Caco-2 (cell line): Measurements from ENCODE around the gene BIRC7. TPM values are rescaled to one million over a fixed set of nuclear protein-coding genes. Genes with fewer than 3 reads are reported as not detected.

ENCODE experiments used
- BruUV-seq: library from RNA; stranded (reverse); fragments of 400-500 nt; replicated peaks from 2 replicates; lab custom pipeline; 2021; lab: Mats Ljungman, UMichigan
- CTCF ChIA-PET: fragments of 300-600 bp; sonication (Branson Sonifier 250); formaldehyde crosslinking; loops from one replicate; lab custom pipeline; 2022; ENCODE audit warnings: antibody characterized with exemption; lab: Charles Lee
- POLR2A ChIA-PET: fragments of 300-600 bp; sonication (Branson Sonifier 250); formaldehyde crosslinking; loops from one replicate; lab custom pipeline; 2022; ENCODE audit warnings: antibody characterized with exemption; lab: Charles Lee
- DNase-seq, 2 experiments: peaks; one replicate each; pipeline versions ENCODE4 v3.0.0 to v3.0.0-alpha.2; 2020 to 2022
- H3K27me3 ChIP-seq: replicated peaks from 2 replicates; pipeline ENCODE4 v1.6.0; 2011; ENCODE audit warnings: low read length; ENCODE audit not compliant: control insufficient read depth, insufficient read depth
- H3K36me3 ChIP-seq: 2 replicates; pipeline ENCODE4 v1.5.1; 2011; ENCODE audit warnings: low read length; ENCODE audit not compliant: control insufficient read depth, insufficient read depth
- H3K4me1 ChIP-seq: fragments of 250-450 bp; sonication (Bioruptor Pico); 2 replicates; pipeline ENCODE4 v1.5.1; 2020; ENCODE audit warnings: mild to moderate bottlenecking
- H3K4me3 ChIP-seq: 2 replicates; pipeline ENCODE4 v1.5.1; 2011; ENCODE audit warnings: low read depth, mild to moderate bottlenecking, control low read depth, low read length
- H3K9me3 ChIP-seq: fragments of 250-450 bp; sonication (Bioruptor Pico); 2 replicates; pipeline ENCODE4 v1.5.1; 2020; ENCODE audit warnings: mild to moderate bottlenecking, moderate library complexity
- H3K27ac Mint-ChIP-seq: one replicate; pipeline ENCODE4 v1.8.0; 2022; ENCODE audit warnings: mixed read lengths; ENCODE audit not compliant: unreplicated experiment
- H3K27me3 Mint-ChIP-seq: one replicate; pipeline ENCODE4 v1.8.0; 2022; ENCODE audit warnings: mixed read lengths; ENCODE audit not compliant: insufficient read depth, unreplicated experiment
- H3K36me3 Mint-ChIP-seq: one replicate; pipeline ENCODE4 v1.8.0; 2022; ENCODE audit warnings: mild to moderate bottlenecking, mixed read lengths; ENCODE audit not compliant: insufficient read depth, unreplicated experiment
- H3K4me1 Mint-ChIP-seq: one replicate; pipeline ENCODE4 v1.8.0; 2022; ENCODE audit warnings: low read depth, mixed read lengths; ENCODE audit not compliant: unreplicated experiment
- H3K4me3 Mint-ChIP-seq: one replicate; pipeline ENCODE4 v1.8.0; 2022; ENCODE audit warnings: mild to moderate bottlenecking, moderate library complexity, mixed read lengths; ENCODE audit not compliant: unreplicated experiment
- H3K9me3 Mint-ChIP-seq: one replicate; pipeline ENCODE4 v1.8.0; 2022; ENCODE audit warnings: mixed read lengths; ENCODE audit not compliant: unreplicated experiment
- CTCF ChIP-seq, 2 experiments: fragments of 200-600 bp in 1 of 2; IDR thresholded peaks; 1 replicate in 1 of 2; 2 replicates in 1 of 2; pipeline versions ENCODE4 v1.5.1 to v1.8.0; 2011 to 2022; ENCODE audit warnings: antibody characterized with exemption in 1 of 2, control low read depth in 1 of 2, inconsistent platforms in 1 of 2, low read depth in 1 of 2, low read length in 1 of 2, mild to moderate bottlenecking in 1 of 2, moderate library complexity in 1 of 2; ENCODE audit not compliant: insufficient read depth in 1 of 2, severe bottlenecking in 1 of 2, unreplicated experiment in 1 of 2
- intact Hi-C: fragments of 100-400 bp; cut with micrococcal nuclease; formaldehyde crosslinking; loops from one replicate; pipeline ENCODE4 v1.10.0; 2022; ENCODE audit not compliant: unreplicated experiment
- total RNA-seq: library from RNA; stranded (reverse); gene quantifications from 2 replicates; pipeline ENCODE4 v1.2.3, GENCODE V29; 2022

The BIRC7 gene
- total RNA-seq, 1 experiment from 2014 or later: 0.54 TPM

- intact Hi-C loops: no loop called here
- Histone ChIP-seq H3K4me1 (peaks cover 56% of the 10 kb centered on the region), H3K36me3 (no peaks in the 10 kb centered on the region), H3K4me3 (no peak overlapping the region), H3K27me3 (no peaks in the 10 kb centered on the region), H3K9me3 (no peaks in the 10 kb centered on the region)
- Mint-ChIP-seq H3K4me3 (no peak overlapping the region), H3K36me3 (peaks cover 9% of the 10 kb centered on the region), H3K27me3 (no peaks in the 10 kb centered on the region), H3K4me1 (peaks cover 56% of the 10 kb centered on the region), H3K27ac (no peak overlapping the region), H3K9me3 (no peaks in the 10 kb centered on the region)
- DNase-seq: no peak
- POLR2A ChIA-PET: no interaction called here
- CTCF ChIA-PET: interaction anchor here (0.6 to 3.2 kb wide), 4 partner anchors 13 to 68 kb away, joined by 3 to 23 read pairs (median 7); no protein-coding TSS in a partner anchor
- TF ChIP-seq CTCF (IDR thresholded peaks at IDR 0.05; ENCODE audit: insufficient read depth in 1 of 2, low read depth in 1 of 2, low read length in 1 of 2, severe bottlenecking in 1 of 2, unreplicated experiment in 1 of 2): no peak
- no TSS peak for BruUV-seq
These were observed 17.3 kb downstream of the BIRC7 start for GRCh38 chr20:63253065-63253437.

- Histone ChIP-seq H3K4me3 (peak overlapping the region; percentile 13; the same call in 1 of the 2 replicates), H3K36me3 (no peaks in the 10 kb centered on the region), H3K4me1 (peaks cover 56% of the 10 kb centered on the region), H3K27me3 (no peaks in the 10 kb centered on the region), H3K9me3 (no peaks in the 10 kb centered on the region)
- TF ChIP-seq CTCF (IDR thresholded peaks at IDR 0.05; ENCODE audit: insufficient read depth in 1 of 2, low read depth in 1 of 2, low read length in 1 of 2, severe bottlenecking in 1 of 2, unreplicated experiment in 1 of 2): no peak
- CTCF ChIA-PET: interaction anchor here (0.6 to 3.2 kb wide), 4 partner anchors 13 to 67 kb away, joined by 3 to 23 read pairs (median 7); no protein-coding TSS in a partner anchor
- Mint-ChIP-seq H3K4me3 (no peak overlapping the region), H3K4me1 (peaks cover 57% of the 10 kb centered on the region), H3K9me3 (no peaks in the 10 kb centered on the region), H3K36me3 (peaks cover 9% of the 10 kb centered on the region), H3K27ac (no peak overlapping the region), H3K27me3 (no peaks in the 10 kb centered on the region)
- BruUV-seq: no TSS peak
- POLR2A ChIA-PET: no interaction called here
- intact Hi-C loops: no loop called here
- no peak for DNase-seq
These were observed 17.9 kb downstream of the BIRC7 start for GRCh38 chr20:63253438-63254231.

- peaks cover 56% of the 10 kb centered on the region for H3K4me1 ChIP-seq
- Mint-ChIP-seq H3K4me3 (peak within 1 kb of the TSS; percentile 59), H3K9me3 (no peaks in the 10 kb centered on the region), H3K4me1 (peaks cover 51% of the 10 kb centered on the region), H3K27ac (peak within 1 kb of the TSS; percentile 20), H3K36me3 (peaks cover 9% of the 10 kb centered on the region), H3K27me3 (no peaks in the 10 kb centered on the region)
- no peaks in the 10 kb centered on the region for H3K36me3 ChIP-seq
- intact Hi-C loops: no loop called here
- POLR2A ChIA-PET: no interaction called here
- no TSS peak for BruUV-seq
- DNase-seq: no peak
- no peaks in the 10 kb centered on the region for H3K9me3 ChIP-seq
- H3K4me3 ChIP-seq: peak within 1 kb of the TSS; percentile 13
- H3K27me3 ChIP-seq: no peaks in the 10 kb centered on the region
- no peak for TF ChIP-seq CTCF (IDR thresholded peaks at IDR 0.05; ENCODE audit: insufficient read depth in 1 of 2, low read depth in 1 of 2, low read length in 1 of 2, severe bottlenecking in 1 of 2, unreplicated experiment in 1 of 2)
- CTCF ChIA-PET: interaction anchor here (1.0 to 3.2 kb wide), 5 partner anchors 11 to 38 kb away, joined by 4 to 23 read pairs (median 6); no protein-coding TSS in a partner anchor
These were observed 18.5 kb downstream of the BIRC7 start, which contains the start of gene NKAIN4 for GRCh38 chr20:63254232-63254605. NKAIN4 (minus strand) TSS chr20:63254463; CDS start chr20:63254450, 13 bp downstream.
